Fibroblast of lung (primary cell): ENCODE measurements around the gene PTGDS. TPM values are rescaled to one million over a fixed set of nuclear protein-coding genes. Genes with fewer than 3 reads are reported as not detected.

Source experiments
- DNase-seq, 2 donors: peaks; one replicate each; pipeline versions ENCODE4 v3.0.0 to v3.0.0-alpha.2; 2010; ENCODE audit warnings: low read depth in 2 of 2
- H2AFZ ChIP-seq: 2 replicates; pipeline ENCODE4 v1.5.1; 2012; ENCODE audit warnings: low read length, control low read depth, inconsistent platforms
- H3K27ac ChIP-seq: 2 replicates; pipeline ENCODE4 v1.5.1; 2011; ENCODE audit warnings: low read length, control low read depth; ENCODE audit not compliant: insufficient read depth
- H3K27me3 ChIP-seq: 2 replicates; pipeline ENCODE4 v1.5.1; 2011; ENCODE audit warnings: mild to moderate bottlenecking, low read length; ENCODE audit not compliant: control insufficient read depth, insufficient read depth
- H3K36me3 ChIP-seq: 2 replicates; pipeline ENCODE4 v1.5.1; 2011; ENCODE audit warnings: low read length; ENCODE audit not compliant: control insufficient read depth, insufficient read depth
- H3K4me1 ChIP-seq: 2 replicates; pipeline ENCODE4 v1.5.1; 2011; ENCODE audit warnings: low read length; ENCODE audit not compliant: control insufficient read depth, insufficient read depth; ENCODE audit errors: extremely low read depth
- H3K4me2 ChIP-seq: 2 replicates; pipeline ENCODE4 v1.5.1; 2011; ENCODE audit warnings: low read length, control low read depth; ENCODE audit not compliant: insufficient read depth; ENCODE audit errors: extremely low read depth
- H3K4me3 ChIP-seq, 4 experiments: fragments of 200-600 bp in 1 of 4; sonication (generic) in 1 of 4; replicated peaks in 1 of 4; 2 replicates each; pipeline ENCODE4 v1.5.1; 2011 to 2016; ENCODE audit warnings: low read length in 4 of 4, low read depth in 3 of 4, mild to moderate bottlenecking in 3 of 4, control low read depth in 2 of 4, inconsistent platforms in 1 of 4, mixed read lengths in 1 of 4; ENCODE audit not compliant: insufficient read depth in 1 of 4; ENCODE audit errors: control extremely low read depth in 1 of 4
- H3K79me2 ChIP-seq: 2 replicates; pipeline ENCODE4 v1.5.1; 2012; ENCODE audit warnings: mild to moderate bottlenecking, low read length, inconsistent platforms; ENCODE audit not compliant: control insufficient read depth, insufficient read depth
- H3K9ac ChIP-seq: 2 replicates; pipeline ENCODE4 v1.5.1; 2011; ENCODE audit warnings: mild to moderate bottlenecking, low read length, control low read depth; ENCODE audit not compliant: insufficient read depth
- H3K9me3 ChIP-seq: 2 replicates; pipeline ENCODE4 v1.5.1; 2012; ENCODE audit warnings: low read depth, low read length; ENCODE audit not compliant: control insufficient read depth, insufficient read depth
- H4K20me1 ChIP-seq: 2 replicates; pipeline ENCODE4 v1.5.1; 2011; ENCODE audit warnings: low read length; ENCODE audit not compliant: control insufficient read depth, insufficient read depth; ENCODE audit errors: extremely low read depth
- CTCF ChIP-seq, 2 donors: IDR thresholded peaks in 1 of 2; conservative IDR thresholded peaks in 1 of 2; 1 replicate in 1 of 2; 2 replicates in 1 of 2; pipeline ENCODE4 v1.5.1; 2011 to 2012; ENCODE audit warnings: low read length in 2 of 2, control low read depth in 1 of 2, inconsistent platforms in 1 of 2, low read depth in 1 of 2, mild to moderate bottlenecking in 1 of 2
- EZH2 ChIP-seq: IDR thresholded peaks from 2 replicates; pipeline ENCODE4 v1.5.1; 2012; ENCODE audit warnings: low read length, control low read depth, mild to moderate bottlenecking; ENCODE audit errors: missing control alignments
- polyA plus RNA-seq, 2 donors: library from polyadenylated mRNA; depleted of rRNA in 1 of 2; stranded (reverse) in 1 of 2; unstranded in 1 of 2; fragments of >200 nt; gene quantifications; 2 replicates each; pipeline ENCODE4 v1.2.1, GENCODE V29; 2011 to 2012; ENCODE audit warnings: missing spikeins in 1 of 2
- total RNA-seq: library from RNA; depleted of rRNA; stranded (reverse); fragments of >200 nt; gene quantifications from 2 replicates; pipeline ENCODE4 v1.2.1, GENCODE V29; 2014

PTGDS gene
- total and polyA plus RNA-seq, 2 donors (not counting 1 experiment from before 2014, with no cell fraction given) = 4.9 to 90.3 TPM

GRCh38 chr9:136985027-136985602, 7.8 kb downstream of the PTGDS start:
- no peak for DNase-seq
- TF ChIP-seq EZH2 (peak; percentile 91), CTCF (conservative IDR thresholded peaks at IDR 0.05 in 1 of 2, IDR thresholded peaks at IDR 0.05 in 1 of 2; ENCODE audit: low read depth in 1 of 2, low read length in 2 of 2) (no peak)
- Histone ChIP-seq H3K9ac (no peak overlapping the region), H3K27me3 (peaks cover 21% of the 10 kb centered on the region), H3K79me2 (no peaks in the 10 kb centered on the region), H3K4me2 (no peak overlapping the region), H3K36me3 (no peaks in the 10 kb centered on the region), H3K27ac (no peak overlapping the region), H3K4me3 (no peak overlapping the region), H2AFZ (no peak overlapping the region), H3K9me3 (no peaks in the 10 kb centered on the region), H3K4me1 (no peaks in the 10 kb centered on the region), H4K20me1 (no peaks in the 10 kb centered on the region)

GRCh38 chr9:136985853-136986252, 8.5 kb downstream of the PTGDS start:
- Histone ChIP-seq H2AFZ (no peak overlapping the region), H3K36me3 (no peaks in the 10 kb centered on the region), H3K9me3 (no peaks in the 10 kb centered on the region), H3K79me2 (no peaks in the 10 kb centered on the region), H3K4me2 (no peak overlapping the region), H4K20me1 (no peaks in the 10 kb centered on the region), H3K27ac (no peak overlapping the region), H3K4me3 (no peak overlapping the region), H3K9ac (no peak overlapping the region), H3K4me1 (no peaks in the 10 kb centered on the region), H3K27me3 (peaks cover 26% of the 10 kb centered on the region)
- no peak for DNase-seq
- TF ChIP-seq EZH2 = no peak
- TF ChIP-seq CTCF (conservative IDR thresholded peaks at IDR 0.05 in 1 of 2, IDR thresholded peaks at IDR 0.05 in 1 of 2; ENCODE audit: low read depth in 1 of 2, low read length in 2 of 2) = no peak

- TF ChIP-seq EZH2 (no peak), CTCF (conservative IDR thresholded peaks at IDR 0.05 in 1 of 2, IDR thresholded peaks at IDR 0.05 in 1 of 2; ENCODE audit: low read depth in 1 of 2, low read length in 2 of 2) (no peak)
- Histone ChIP-seq H3K27me3 (peaks cover 23% of the 10 kb centered on the region), H3K79me2 (peaks cover 4% of the 10 kb centered on the region)
Measured at GRCh38 chr9:136988872-136989271, 11.6 kb downstream of the PTGDS start.

More at GRCh38 chr9:136988872-136989271, 11.6 kb downstream of the PTGDS start:
- H3K9me3 ChIP-seq = no peaks in the 10 kb centered on the region
- H3K4me3 ChIP-seq = no peak overlapping the region
- no peaks in the 10 kb centered on the region for H3K36me3 ChIP-seq
- H3K9ac ChIP-seq = no peak overlapping the region
- H4K20me1 ChIP-seq = no peaks in the 10 kb centered on the region
- DNase-seq = no peak
- H2AFZ ChIP-seq = no peak overlapping the region
- peaks cover 5% of the 10 kb centered on the region for H3K4me1 ChIP-seq
- no peak overlapping the region for H3K4me2 ChIP-seq
- H3K27ac ChIP-seq = no peak overlapping the region
